ENCODE data around the gene NMRAL1.
A peak's percentile ranks its signal among the peaks of the same experiment; 100 is the strongest.

The NMRAL1 gene

DNA sequence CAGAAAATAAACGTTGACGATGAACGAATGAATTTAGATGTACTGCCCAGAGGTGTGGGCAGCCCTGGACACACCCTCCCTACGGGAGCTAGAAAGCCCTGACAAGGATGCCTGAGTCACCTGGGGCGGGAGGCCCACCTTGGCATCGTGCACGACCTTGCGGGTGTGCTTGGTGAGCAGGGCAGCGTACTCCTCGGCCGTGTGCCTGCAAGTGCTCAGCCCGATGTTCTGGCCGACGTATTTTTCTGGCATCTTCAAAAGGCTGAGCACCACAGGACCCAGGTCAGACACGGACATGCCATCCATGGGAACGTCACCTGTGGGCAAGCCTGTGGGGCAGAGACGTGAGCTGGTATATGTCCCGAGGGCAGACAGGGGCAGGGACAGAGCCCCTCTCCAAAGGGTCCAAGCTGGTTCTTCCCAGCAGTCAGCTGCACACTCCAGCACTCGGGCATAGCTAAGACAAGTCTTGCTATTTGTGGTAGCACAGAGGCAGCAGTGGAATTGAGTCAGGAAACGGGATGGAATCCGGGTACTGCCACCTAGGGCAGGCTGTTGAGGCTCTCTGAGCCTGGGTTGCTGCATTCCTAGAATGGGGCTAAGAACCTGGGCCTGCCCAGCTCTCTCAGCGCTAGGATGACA, 10.8 kb downstream of the NMRAL1 start:
- no peak for DNase-seq

DNA sequence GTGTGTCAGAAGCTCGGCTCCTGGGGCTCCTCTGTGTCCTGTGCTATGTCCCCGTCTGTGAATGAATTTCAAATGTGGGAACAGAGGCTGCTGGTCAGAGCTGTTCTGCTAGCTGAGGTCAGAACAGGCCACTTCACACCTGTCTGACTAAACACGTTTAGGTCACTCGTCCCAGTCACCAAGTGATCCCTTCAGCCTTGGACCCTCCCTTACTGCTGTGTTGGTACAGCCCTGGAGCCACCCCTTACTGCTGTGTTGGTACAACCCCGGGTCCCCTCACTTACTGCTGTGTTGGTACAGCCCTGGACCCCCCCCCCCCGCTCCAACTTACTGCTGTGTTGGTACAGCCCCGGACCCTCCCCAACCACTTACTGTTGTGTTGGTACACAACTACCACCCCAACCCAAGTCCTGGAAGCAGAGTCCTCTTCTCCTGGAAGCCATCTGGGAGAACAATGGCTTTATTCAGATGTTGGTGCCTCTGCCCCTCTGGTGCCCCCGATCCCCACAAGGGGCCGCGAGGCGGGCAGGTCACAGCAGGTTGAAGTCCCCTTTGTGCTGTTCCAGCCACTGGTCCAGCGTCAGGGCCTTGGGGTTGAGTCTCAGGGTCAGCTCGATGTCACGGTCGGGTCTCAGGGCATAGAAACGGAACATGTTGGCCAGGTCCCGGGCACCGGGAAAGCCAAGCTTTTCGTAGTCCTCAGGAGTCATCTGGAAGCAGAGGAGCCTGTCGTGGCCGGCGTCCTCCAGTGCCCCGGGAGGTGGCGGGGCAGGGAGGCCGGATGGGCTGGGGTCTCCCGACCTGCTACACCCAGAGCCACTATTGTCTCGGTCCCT, 13.0 kb downstream of the NMRAL1 start:
- DNase-seq: no peak

DNA sequence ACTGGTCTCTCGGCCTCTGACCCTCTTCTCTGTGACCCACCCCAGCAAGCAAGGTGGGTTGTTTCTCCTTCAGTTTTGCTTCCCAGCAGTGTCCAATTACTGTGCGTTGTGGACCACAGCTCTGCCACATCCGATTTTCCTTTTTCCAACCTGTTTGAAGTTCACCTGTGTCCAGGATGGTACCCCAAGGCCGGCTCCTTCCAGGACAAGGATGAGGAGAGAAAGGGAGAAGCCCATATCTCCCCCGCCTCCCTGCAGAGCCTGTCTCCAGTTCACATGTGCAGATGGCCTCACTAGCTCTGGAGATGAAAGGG, 13.5 kb downstream of the NMRAL1 start:
- no peak for DNase-seq

DNA sequence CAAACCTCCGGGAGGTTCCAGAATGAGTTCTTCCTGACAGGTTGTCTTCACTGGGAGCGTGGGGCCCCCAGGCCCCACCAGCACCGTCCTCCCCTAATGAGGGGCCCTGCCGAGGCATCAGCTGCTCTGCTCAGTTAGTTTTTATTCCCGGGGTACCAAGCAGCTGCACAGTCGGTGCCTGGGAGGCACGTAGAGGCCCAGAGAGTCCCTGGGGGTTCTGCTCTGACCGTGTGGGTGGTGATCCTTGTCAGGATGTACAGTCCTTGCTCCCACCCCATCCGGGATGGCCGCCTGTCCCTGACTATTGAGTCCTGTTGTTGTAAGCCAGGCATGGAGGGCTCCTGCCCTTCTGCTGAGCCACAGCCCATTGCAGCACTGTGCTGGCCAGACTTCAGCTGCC, 18.5 kb downstream of the NMRAL1 start:
- no peak for DNase-seq

DNA sequence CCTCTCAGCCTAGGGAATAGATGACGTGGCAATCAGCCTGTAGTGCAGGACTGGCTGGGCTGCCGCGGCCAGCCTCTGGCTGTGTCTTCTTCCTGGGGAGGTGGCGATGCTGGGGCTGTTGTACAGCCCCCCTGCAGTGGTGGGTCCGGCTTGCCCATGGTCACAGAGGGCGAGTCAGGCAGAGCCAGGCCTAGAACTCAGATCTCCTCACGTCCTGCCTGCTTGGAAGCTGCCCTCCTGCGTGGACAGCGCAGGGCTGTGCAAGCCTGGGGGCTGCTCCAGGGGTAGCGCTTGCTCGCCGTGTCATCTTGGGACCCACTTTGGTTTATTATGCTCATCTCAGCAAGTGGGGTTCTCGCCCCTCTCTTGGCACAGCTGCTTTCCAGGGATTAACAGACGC, 19.3 kb downstream of the NMRAL1 start:
- DNase-seq: no peak

DNA sequence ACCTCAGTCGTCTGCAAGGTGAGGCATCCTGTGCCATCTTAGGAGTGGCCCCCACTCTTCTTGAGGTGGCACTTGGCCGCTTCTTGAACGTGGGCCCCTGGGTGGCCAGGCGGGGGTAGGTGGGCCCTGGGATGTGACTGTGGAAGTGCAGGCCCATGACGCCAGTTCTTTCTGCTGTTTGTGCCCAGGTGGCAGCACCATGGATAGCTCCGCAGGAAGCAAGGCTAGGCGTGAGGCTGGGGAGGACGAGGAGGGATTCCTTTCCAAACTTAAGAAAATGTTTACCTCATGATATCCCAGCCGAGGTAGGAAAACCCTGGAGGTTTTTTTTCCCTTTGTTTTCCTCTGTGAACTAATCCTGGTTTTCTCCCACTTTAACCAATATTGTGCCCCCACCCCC, 19.8 kb downstream of the NMRAL1 start:
- DNase-seq: no peak

DNA sequence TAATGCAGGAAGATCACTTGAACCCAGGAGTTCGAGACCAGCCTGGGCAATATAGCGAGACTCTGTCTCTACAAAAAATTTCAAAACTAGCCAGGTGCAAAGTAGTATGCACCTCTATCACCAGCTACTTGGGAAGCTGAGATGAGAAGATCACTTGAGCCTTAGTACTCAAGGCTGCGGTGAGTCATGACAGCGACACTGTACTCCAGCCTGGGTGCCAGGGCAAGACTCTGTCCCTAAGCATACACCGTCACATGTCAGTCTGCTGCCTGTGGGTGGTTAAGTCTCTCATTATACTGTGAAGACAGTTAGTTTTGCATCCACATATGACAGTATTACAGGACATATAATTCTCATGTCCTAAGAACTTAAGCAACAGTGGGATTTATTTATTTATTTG, 21.8 kb downstream of the NMRAL1 start:
- DNase-seq: no peak

DNA sequence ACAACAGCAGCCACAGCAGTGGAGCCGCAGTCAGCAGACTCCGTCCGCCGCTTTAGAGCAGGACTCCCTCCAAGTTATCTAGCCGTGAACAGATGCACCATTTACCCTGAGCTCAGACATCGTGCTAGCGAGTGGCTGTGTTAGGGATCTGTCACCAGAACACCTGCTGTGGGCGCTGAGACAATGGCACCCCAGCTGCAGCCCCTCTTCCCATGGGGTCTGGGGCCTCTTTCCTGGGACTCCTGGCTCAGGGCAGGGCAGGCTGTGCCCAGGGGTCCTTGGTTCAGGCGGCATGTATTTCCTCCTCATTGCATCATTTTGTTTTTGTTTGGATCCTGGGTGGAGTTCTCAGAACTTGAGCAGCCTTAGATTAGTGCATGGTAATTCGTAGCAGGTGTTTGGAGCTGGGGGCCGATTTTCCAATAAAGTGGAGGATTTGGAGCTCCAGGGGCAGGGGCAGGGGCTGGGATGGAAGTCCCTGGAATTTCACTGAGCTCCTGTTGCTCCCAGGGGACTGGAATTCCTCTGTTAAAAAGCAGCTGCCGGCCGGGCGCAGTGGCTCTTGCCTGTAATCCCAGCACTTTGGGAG, 23.4 kb downstream of the NMRAL1 start:
- DNase-seq: no peak

DNA sequence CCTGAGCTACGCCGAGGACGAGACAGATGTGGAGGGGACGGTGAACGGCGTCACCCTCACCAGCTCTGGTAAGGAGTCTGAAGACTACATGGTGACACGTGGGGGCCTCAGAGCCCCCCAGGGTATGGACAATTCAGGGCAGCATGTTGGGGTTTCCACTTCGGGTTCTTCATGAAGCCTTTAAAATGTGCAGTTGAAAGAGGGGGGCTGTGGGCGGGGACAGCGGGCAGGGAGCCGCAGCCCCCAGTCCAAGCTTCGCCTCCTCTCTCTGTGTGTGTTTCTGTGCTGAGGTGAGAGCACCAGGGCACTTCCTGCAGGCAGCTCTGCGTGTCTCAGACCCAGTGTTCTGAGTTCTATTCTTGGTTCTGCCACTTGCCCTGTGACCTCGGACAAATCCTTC, 24.0 kb downstream of the NMRAL1 start:
- DNase-seq: no peak

DNA sequence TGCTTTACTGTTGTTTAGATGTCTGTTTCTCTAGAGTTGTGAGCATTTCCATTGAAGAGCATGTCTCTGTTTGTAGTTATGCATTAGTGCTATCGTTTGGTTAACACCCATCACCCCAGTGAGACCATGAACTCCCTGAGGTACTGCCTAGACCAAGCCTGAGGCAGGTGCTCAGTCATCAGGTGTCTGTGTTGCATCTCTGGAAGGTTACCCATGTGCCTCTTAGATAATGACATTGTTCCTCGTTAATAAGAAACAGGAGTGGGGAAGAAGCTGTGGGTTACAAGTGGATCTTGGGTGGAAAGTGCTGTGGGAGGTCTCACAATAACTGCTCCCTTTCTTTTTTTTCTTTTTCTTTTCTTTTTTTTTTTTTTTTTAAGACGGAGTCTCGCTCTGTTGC, 30.4 kb downstream of the NMRAL1 start:
- no peak for DNase-seq

DNA sequence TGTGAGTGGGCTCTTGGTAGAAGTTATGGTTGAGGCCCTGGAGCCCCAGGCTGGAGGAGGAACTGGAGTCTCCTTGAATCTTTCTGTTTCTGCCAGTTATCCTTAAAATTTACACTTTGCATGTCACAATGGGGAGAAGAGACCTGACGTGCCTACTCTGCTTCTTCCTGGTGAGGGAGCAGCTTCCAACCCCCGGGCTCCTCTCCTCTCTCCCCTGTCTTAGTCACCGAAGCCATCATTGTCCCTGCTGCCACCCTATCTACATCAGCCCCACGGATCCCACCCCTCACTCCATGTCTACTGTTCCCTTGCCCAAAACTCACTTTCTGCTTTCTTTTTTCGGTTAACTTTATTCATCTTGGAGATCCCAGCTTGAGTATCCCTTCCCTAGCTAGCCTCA, 31.2 kb downstream of the NMRAL1 start:
- no peak for DNase-seq

DNA sequence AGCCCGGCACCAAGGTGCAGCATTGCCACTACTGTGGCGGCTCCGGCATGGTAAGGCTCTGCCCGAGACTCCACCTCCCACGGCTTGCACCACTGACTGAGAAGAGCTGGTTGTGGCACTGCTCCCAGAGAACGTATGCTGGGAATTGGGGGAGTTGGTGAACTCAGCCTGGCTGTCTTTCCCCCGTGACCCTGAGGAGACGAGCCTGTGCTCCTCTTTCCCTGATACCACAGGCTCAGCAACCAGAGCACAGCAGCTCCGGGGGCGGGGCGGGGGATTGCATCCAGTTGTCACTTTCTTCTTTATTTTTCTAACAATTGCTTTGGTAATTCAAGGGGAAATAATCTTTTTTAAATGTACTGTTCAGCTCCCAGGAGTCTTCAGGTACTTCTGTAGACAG, 32.1 kb downstream of the NMRAL1 start:
- no peak for DNase-seq

DNA sequence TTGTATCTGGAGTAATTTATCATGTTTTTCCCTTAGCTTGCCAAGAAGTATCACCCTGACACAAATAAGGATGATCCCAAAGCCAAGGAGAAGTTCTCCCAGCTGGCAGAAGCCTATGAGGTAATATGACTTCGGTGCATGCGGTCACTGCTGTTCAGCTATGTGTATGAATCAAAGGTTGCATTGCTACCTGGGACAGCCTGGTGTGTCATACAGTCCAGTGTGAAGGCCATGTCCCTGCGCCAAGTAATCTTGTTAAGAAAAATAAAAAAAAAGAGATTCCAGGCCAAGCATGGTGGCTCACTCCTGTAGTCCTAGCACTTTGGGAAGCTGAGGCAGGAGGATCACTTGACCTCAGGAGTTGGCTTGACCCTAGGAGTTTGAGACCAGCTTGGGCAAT, 37.1 kb downstream of the NMRAL1 start:
- DNase-seq: no peak

DNA sequence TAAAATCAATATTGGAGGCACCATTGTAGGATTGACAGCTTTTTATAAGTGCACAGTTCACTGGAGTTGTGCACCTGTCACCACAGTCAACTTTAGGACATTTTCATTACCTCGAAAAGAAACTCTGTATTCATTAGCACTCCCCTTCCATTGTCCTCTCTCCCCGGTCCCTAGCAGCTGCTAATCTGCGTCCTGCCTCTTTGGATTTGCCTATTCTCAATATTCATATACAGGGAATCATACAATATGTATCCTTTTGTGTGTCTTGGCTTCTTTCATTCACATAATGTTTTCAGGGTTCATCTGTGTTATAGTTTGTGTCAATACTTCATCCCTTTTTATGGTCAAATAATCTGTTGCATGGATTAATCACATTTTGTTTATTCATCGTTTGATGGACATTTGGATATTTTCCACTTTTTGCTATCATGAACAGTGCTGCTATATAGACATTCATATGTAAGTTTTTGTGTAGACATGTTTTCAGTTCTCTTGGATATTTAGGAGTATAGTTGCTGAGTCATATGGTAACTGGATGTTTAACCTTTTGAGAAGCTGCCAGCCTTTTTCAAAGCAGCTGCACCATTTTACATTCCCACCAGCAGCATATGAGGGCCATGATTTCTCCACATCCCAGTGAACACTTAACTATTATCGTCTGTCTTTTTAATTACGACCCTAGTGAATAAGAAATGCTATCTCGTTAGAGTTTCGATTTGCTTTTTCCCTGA, 38.9 kb downstream of the NMRAL1 start:
- no peak for DNase-seq

DNA sequence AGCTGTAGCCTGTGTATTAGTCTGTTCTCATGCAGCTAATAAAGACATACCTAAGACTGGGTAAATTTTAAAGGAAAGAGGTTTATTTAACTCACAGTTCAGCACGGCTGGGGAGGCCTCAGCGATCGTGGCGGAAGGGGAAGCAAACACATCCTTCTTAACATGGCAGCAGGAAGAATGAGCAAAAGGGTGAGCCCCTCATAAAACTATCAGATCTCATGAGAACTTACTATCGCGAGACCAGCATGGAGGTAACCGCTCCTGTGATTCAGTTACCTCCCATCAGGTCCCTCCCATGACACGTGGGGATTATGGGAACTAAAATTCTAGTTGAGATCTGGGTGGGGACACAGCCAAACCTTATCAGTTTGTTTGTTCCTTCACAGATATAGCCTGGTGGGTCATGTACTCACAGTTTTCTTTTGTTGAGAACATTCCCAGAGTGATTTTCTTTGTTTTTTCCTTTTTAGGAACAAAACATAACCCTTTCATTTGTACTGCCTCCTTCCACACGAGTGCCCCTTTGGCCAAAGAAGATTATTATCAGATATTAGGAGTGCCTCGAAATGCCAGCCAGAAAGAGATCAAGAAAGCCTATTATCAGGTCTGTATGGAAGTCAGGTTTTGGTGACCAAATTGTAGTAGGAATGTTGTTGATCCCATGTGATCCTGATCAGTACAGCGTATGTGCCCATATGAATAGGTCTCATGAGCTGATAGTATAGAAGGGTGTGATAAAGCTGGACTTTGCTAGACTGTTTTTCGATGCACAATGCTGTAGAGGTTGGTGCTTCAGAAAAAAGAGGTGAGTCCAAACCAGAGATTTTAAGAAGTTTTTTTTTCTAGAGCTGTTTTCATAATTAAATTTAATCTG, 40.3 kb downstream of the NMRAL1 start:
- no peak for DNase-seq

DNA sequence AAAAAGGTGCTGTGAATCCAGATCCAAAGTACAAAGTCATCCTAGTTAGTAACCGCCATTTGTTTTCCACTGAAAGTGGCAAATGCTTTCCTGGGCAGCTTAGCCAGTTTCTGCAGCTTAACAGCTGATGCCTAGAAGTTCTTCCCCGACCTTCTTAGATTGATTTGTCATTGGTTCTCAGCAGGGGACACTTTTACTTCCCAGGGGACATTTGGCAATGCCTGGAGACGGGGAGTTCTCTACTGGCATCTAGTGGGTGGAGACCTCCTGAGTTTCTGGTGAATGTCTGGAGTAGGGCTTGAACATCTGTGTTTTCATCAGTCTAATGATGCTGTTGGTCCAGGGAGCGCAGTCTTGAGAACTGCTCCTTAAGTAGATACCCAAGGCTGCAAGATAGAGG, 41.2 kb downstream of the NMRAL1 start:
- no peak for DNase-seq

DNA sequence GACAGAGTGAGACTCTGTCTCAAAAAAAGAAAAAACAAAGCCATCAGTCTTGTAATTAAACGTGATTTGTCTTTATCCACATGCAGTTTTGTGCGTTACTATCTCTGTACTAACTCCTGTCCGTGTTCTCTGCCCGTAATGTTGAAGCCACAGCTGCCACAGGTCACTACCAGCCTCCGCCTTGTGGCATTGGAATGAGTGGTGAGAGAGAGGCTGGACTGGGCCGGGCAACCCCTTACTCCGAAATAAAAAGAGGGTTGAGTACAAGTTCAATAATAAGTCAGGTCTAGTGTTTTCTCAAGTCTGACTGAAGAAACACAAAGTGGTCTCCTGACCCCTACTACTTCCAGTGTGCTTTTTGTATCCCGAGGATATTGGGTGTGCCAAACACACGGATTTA, 43.4 kb downstream of the NMRAL1 start:
- DNase-seq: no peak

DNA sequence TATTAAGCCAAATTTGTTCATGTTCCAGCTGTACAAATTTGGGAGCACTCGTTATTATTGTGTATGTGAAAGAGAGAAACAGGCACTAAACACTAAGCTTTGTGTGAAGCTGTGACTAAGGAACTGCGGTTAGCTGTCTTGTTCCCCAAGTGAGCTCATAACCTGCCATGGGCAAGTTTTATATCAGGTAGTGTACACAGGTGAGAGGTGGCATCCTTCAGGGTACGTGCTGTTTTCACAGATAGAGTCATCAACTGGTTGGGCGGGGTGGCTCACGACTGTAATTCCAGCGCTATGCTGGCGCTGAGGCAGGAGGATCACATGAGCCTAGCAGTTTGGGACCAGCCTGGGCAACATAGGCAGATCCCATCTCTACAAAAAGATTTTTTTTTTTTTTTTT, 45.9 kb downstream of the NMRAL1 start:
- no peak for DNase-seq

DNA sequence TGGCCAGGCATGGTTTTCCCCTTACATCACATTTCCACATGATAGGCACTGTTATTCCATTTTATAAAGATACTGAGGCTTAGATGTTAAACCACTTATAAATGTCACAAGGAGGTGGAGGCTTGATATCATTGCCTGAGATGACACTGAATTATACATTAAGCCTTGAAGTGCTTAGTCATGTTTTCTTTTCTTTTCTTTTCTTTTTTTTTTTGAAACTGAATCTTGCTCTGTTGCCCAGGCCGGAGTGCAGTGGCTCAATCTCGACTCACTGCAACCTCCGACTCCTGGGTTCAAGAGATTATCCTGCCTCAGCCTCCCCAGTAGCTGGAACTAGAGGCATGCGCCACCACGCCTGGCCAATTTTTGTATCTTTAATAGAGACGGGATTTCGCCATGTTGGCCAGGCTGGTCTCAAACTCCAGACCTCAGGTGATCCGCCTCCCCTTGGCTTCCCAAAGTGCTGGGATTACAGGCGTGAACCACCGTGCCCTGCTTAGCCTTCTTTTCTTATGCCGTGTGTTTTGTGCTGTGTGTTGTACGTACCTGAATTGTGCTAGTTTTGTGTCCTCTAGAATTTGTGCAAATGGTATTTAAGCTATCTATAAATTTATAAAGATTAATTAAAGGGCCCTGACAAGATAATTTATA, 47.6 kb downstream of the NMRAL1 start:
- DNase-seq: no peak

DNA sequence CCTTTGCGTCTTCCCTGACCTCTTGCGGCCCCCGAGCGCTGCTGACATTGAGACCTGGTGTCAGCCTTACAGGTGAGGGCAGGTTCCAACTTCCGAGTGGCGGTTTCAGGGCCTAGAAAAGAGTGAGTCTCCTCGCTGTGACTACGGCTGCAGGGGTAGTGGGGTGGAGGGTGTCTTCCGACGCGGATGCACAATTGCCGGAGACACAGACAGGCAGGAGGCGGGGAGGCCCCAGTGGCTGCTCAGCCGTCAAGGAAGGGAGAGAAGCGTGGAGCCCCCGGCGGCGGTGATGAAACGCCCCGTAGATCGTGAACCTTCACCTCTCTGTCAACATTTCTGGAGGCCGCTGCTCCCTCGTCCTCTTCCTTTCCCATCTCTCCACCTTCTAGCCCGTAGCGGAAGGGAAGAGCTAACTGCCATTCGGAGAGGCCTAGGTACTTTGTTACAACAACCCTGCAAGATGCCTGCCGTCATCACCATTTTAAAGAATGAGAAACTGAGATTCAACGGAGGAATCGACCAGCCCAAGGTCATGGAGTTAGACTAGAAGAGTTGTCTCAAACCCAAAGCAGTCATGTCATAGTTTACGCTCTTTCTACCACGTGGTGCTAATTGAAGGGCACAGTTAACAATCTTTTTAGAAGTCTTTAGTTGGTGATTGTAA, 48.3 kb downstream of the NMRAL1 start:
- no peak for DNase-seq

DNA sequence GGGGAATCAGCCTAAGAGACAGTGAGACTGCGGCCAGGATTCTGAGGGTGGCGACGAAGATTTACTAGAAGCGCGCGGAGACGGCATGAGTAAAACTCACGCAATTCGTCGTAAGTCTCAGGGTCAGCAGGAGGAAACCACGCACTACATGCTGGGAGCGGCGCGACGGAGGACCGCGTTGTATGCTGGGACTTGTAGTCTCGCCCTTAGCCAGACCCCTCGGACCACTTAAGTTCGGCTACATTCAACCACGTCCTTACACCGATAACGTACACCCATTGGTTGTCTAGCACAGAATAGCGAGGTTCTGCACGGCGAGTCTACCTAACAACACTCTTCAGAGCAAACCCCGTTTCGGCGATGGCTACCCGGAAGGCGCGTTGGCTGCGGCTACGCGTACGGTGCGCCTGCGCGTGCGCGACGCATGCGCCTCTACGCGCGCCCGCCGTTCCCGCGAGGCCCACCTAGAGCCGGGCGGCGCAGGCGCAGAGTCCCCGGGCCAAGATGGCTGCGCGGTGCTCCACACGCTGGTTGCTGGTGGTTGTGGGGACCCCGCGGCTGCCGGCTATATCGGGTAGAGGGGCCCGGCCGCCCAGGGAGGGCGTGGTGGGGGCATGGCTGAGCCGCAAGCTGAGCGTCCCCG, 48.9 kb downstream of the NMRAL1 start, which contains the start of gene DNAJA3:
DNAJA3 (plus strand) TSS at position 491 of the 643 bp plus-strand sequence; CDS start at position 505, 14 bp downstream.
- DNase-seq: peak; percentile 90
